ENCODE results near the gene ARAP3. TPM values are rescaled to one million over a fixed set of nuclear protein-coding genes. Genes with fewer than 3 reads are reported as not detected.

ARAP3 gene
- 8.3 and 9.5 TPM in 2 replicates for total RNA-seq

GRCh38 chr5:141681695-141682641, at the start of gene ARAP3:
Gene ARAP3 (minus strand): TSS chr5:141682230. CDS start chr5:141680486, 1,744 bp downstream.

GRCh38 chr5:141650851-141651727, 30.9 kb downstream of the ARAP3 start, which contains the start of gene FCHSD1:
Gene FCHSD1 (minus strand): TSS chr5:141651418. CDS start chr5:141651368, 50 bp downstream.

GRCh38 chr5:141636413-141637122, 45.5 kb downstream of the ARAP3 start, which contains the start of the genes HDAC3 and RELL2:
Gene HDAC3 (minus strand): TSS chr5:141636849. CDS start chr5:141636790, 59 bp downstream.
Gene RELL2 (plus strand): TSS chr5:141636997. CDS start chr5:141638226, 1,229 bp downstream.

GRCh38 chr5:141618804-141619554, 63.1 kb downstream of the ARAP3 start, which contains the start of gene DIAPH1:
Gene DIAPH1 (minus strand): TSS chr5:141619000. CDS start chr5:141618914, 86 bp downstream.

Other genes starting within 250 kb of the ARAP3 start
- gene PCDHGC3, start 206.3 kb downstream of the ARAP3 start, total RNA-seq = 55.5 and 77.5 TPM in 2 replicates
- gene PCDHGC4, start 197.2 kb downstream of the ARAP3 start, total RNA-seq = 0.23 and 0.26 TPM in 2 replicates
- gene PCDHGC5, start 193.1 kb downstream of the ARAP3 start, total RNA-seq = 0.43 and 0.58 TPM in 2 replicates
- 20.5 and 27.1 TPM in 2 replicates for gene DIAPH1, start 63.2 kb downstream of the ARAP3 start, total RNA-seq
- 39.7 and 53.9 TPM in 2 replicates for gene HDAC3, start 45.4 kb downstream of the ARAP3 start, total RNA-seq
- gene RELL2, start 45.2 kb downstream of the ARAP3 start, total RNA-seq = 3.5 and 4.4 TPM in 2 replicates
- 19.7 and 23.1 TPM in 2 replicates for gene FCHSD1, start 30.8 kb downstream of the ARAP3 start, total RNA-seq
- 5.6 and 7.5 TPM in 2 replicates for gene PCDH1, start 196.2 kb upstream of the ARAP3 start, total RNA-seq
- gene DELE1, start 241.6 kb upstream of the ARAP3 start, total RNA-seq = 53.2 and 55.7 TPM in 2 replicates